Activated effector memory CD4-positive, alpha-beta T cell treated with anti-CD3 and anti-CD28 coated beads, Interleukin-2, amount 50 U/mL, for 16 hours (primary cell): ENCODE measurements around the gene LIX1.
A peak's percentile ranks its signal among the peaks of the same experiment; 100 is the strongest.
"Not testable (repeated sequence)": the region's sequence is repeated elsewhere in the genome, so short reads cannot be mapped to it uniquely, and the experiment has no call there.

Source experiments
- DNase-seq: peaks from one replicate; pipeline ENCODE4 v3.0.0-alpha.2; 2020

LIX1 gene

DNA sequence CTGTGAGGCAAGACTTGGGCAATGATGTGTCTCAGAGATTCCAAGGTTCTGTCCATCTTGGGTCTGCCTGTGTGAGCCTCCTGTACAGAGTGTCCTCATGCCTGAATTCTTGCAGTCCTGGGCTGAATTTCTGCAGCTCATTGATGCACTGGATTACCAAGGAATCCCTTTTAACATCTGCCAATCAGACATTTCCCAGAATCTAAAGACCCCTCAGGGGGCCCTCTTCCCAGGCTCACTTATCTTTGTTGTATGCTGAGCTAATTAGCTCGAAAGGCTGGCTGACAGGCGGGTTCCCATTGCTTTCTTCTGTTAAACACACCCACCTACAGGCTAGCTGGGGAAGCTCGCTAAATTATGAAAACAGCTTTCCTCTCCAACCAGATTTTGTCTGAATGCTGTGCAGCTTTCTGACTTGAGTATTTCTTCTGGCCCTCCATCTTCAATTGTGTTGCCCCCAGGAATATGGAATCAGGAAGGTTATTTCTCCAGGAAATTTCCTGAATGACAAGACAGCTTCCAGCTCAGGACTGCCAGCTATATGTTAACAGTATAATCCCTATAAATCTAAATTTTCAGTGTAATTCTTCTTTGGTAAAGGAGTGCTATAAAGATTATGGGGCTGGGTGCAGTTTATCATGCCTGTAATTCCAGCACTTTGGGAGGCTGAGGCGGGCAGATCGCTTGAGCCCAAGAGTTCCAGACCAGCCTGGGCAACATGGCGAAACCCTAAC is at the start of gene LIX1:
LIX1 (minus strand) TSS at position 91 of the 734 bp plus-strand sequence; CDS start at position 56, 35 bp downstream.
- DNase-seq = no peak

DNA sequence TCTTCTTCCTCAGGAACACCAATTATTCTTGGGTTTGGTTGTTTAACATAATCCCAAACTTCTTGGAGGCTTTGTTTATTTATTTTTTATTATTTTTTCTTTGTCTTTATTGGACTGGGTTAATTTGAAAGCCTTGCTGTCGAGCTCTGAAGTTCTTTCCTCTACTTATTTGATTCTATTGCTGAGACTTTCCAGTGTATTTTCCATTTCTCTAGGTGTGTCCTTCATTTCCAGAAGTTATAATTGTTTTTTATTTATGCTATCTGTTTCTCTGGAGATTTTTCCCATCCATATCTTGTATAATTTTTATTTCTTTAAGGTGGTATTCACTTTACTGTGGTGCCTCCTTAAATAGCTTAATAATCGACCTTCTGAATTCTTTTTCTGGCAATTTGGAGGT is 49.5 kb upstream of the LIX1 start:
- no peak for DNase-seq

DNA sequence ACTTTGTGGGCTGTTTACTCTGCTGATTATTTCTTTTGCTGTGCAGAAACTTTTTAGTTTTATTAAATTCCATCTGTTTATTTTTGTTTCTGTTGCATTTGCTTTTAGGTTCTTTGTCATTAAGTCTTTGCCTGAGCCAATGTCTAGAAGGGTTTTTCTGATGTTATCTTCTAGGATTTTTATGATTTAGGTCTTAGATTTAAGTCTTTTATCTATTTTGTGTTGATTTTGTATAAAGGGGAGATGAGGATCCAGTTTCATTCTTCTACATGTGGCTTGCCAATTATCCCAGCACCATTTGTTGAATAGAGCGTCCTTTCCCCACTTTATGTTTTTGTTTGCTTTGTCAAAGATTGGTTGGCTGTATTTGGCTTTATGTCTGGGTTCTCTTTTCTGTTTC is 47.1 kb upstream of the LIX1 start:
- not testable (repeated sequence) for DNase-seq

DNA sequence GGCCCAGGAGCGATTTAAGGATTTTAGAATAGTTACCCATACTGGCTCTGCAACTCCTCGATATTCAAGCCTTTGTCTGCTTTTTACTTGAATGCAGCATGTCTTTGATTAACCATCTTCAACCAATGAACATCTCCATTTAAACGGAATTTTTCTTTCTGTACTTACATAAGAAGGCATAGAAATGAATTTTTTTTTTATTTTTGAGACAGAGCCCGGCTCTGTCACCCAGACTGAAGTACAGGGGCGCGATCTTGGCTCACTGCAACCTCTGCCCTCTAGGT is 41.5 kb upstream of the LIX1 start:
- no peak for DNase-seq

DNA sequence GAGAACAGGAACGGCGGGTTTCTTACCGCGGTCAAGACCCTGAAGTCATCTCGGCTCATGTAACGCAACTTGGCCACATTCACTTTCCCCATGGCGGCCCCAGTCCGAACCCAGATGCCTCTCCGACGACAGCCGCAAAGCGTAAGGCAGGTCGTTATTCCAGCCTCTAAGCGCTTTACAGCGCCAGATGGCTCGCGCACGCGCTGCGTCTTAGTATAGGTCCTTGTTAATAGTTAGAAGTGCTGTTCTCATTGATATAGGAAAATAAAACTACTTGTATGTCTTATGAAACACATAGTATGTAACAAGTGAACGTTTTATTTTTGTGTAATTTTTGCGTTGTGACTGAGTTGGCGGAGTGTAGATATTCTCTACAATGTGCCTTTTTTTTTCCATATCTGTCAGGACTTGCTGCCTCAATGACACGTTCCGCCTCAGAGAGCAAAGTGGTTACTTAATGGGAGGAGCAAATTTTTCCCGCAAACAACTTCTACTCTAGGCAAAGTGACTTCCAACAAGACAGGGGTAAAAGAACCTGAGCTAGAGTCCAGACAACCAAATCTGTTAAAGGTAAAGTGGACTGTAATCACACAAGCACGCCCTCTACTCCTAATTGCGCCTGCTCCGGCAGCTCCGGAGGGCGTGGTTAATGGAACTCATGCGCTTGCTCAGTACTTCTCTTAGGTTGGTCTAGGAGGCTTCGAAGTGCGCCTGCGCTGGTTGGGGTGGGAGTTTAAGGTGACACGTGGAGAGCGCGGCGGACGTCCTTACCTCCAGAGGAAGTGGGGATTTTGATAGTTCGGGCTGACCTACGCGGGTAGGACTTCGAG is 40.9 kb upstream of the LIX1 start, which contains the start of gene RIOK2:
RIOK2 (minus strand) TSS at position 148 of the 830 bp plus-strand sequence; CDS start at position 92, 56 bp downstream.
- peak; percentile 96 for DNase-seq

DNA sequence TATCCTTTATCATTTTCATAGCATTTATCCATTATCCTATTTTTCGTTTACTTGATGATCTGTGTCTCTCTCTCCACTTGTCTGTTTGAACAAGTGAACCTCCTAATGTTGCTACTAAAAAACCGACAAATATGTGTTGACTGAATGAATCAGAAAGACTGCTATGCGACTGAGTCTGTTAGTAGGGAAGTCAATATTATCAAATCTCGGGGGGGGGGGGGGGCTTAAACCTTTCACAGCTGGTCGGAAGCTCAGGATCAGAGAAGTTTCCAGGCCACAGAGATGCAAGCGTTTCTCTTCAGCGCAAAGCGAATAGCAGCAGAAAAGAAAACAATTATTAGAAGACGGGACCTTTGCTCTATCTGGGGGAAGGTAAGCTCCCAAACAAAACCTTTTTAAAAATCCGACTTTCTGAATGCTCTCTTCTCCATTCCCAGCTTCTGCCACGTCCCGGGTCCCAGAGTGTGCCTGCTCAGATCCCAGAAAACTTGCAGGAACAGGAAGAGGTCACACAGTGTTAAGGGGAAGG is 40.2 kb upstream of the LIX1 start:
- DNase-seq = no peak

DNA sequence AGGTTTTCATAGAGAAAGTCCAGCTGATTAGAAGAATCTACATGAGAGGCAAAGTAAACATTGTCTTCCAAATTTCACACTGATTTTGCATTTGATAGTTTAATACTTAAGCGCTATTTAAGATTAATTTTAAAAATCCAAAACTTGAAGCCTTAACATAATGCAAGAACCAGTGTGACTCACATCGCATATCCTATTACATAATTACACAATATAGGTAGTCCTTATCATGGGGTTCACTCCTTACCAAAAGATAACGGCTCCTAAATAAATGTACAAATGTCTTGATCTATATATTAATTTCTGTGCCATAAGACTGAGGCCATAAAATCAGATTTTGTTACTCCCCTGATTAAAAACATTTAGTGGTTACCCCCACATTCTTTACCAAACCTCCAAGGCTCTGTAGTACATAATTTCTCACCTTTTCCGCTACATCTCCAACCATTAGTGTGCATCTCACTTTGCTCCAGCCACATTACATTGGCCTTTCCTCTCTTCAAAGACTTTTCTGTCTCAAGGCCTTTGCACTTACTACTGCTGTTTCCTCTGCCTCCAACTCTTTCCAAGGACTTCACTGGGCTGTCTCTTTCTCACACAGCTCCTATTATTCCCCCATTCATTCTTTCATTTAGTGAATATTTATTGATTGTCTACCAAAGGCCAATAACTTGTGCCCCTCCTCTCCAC is 39.6 kb upstream of the LIX1 start:
- DNase-seq = no peak

DNA sequence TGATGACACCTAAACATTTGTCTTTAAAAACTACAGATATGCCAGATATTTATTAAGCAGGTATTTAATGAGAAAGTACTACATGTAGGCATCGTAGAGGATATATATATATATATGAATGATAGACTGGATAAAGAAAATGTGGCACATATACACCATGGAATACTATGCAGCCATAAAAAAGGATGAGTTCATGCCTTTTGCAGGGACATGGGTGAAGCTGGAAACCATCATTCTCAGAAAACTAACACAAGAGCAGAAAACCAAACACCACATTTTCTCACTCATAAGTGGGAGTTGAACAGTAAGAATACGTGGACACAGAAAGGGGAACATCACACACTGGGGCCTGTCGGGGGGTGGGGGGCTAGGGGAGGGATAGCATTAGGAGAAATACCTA is 37.0 kb upstream of the LIX1 start:
- DNase-seq = not testable (repeated sequence)

DNA sequence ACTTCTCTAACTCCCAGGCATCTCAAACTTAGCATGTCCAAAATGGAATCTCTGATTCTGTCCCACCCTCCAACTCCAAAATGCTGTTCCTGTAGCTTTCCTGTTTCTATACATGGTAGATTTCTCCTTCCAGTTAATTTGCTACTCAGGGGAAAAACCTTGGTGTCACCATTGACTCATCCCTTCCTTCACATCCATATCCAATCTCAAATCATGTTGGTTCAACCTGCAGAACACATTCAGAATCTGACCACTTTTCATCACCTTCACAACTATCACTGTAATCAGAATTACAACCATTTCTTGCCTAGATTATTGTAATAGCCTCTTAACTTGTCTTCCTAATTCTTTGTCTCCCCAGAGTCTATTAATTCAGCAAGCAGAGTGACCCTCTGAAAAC is 29.8 kb upstream of the LIX1 start:
- DNase-seq = no peak

DNA sequence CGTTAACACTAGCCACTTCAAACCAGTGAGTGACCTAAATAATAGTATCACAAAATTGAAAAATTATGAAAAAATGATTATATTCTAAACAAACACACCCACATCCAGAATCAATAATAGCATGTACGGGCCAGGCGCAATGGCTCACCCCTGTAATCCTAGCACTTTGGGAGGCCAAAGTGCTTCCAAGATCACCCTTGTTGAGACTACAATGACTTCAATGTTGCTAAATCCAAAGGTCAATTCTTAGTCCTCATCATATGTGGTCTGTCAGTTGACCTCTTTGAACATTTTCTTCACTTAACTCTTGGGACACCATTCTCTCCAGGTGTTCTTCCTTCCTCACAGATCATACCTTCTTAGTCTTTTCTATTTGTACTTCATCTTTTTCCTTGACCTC is 29.3 kb upstream of the LIX1 start:
- no peak for DNase-seq

DNA sequence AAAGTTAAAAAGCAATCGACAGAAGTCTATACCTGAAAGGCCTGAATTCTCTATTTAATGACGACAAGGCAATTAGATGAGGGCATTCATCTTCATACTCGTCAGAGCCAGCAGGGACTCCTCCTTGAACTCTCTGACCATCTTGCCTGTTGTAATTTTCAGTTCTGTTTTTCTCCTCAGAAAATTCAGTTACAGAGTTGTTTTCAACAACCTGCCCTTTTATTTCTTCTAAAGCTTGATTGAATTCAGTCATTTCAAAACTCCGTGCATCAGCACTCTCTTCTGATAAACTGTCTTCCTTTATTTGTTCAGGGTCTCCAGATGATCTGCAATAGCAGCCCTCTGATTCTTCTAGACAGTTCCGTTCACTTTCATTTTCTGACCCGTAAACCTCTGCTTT is 25.0 kb upstream of the LIX1 start:
- no peak for DNase-seq

DNA sequence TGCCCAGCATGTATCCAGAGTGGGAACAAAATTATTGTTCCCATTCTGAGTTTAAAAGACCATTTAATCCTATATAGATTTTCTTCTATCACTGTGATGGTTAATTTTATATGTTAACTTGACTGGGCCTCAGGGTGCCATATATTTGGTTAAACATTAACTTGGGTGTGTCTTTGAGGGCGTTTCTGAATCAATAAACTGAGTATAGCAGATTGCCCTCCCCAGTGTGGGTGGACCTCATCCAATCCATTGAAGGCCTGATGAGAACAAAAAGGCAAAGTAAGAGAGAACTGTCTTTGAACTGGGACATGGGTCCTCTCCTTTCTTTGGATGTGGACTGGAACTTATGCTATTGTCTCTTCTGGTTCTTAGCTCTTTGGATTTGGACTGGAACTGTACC is 23.3 kb upstream of the LIX1 start:
- DNase-seq = no peak

DNA sequence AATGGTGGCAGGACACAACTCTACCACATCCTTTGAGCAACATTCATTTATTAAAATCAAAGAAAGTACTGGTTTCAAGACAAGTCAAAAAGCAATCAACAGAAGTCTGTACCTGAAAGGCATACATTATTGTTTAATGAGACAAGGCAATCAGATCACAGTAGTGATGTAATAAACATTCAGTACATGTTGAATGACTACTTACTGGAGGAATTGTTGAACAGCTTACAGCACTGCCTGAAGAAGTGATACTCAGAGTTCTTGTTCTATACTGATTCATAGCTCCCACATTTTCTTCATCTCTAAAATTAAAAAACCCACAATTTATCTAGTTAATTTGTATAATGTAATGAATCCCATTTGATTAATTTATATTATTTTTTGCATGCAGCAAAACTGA is 22.4 kb upstream of the LIX1 start:
- no peak for DNase-seq

DNA sequence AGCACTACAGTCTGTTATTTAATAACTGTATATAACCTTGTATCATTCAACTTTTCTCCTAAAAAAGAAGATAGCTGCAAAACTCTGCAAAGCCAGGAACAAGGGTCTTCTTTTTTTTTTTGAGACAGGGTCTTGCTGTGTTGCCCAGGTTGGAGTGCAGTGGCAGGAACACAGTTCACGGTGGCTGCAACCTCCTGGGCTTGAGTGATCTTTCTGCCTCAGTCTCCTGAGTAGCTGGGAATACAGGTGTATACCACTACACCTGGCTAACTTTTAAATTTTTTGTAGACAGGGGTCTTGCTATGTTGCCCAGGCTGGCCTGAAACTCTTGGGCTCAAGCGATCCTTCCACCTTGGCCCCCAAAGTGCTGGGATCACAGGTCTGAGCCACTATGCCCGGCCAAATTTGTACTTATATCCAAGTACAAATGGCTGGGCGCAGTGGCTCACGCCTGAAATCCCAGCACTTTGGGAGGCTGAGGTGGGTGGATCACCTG is 21.4 kb upstream of the LIX1 start:
- no peak for DNase-seq

DNA sequence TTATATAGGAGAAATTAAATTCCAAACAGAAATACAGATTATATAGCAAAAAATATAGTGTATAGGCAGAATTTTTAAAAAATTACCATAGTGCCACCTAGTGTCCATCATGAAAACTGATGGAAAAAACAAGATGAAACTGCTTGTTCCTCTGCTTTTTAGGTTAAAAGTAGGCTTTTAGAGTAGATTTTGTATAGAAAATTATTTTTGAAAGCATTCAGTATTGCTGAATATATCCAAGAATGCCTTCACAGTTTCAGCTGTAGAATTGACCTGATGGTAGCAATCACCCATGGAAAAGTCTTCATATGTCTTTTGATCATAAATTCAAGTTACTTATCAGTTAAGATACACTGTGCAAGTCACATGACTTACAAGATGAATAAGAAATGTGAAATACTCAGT is 21.0 kb upstream of the LIX1 start:
- DNase-seq = no peak

DNA sequence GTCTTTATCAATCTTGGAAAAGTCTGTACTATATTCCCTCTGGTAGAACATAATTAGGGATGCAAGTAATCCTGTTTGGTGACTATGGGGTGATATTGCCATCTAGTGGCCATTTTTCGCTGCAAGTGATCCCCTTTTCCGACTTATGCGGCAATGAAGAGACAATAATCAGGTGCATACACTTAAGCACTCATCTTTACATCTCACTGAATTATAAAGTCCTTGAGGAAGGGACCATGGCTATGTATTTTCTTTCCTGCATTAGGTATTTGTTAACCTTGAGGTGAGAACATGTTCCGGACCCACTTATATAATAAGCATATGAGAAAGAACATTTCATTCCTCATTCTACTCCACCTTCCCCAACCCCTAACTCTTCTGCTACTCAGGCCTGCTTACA is 19.6 kb upstream of the LIX1 start:
- DNase-seq = no peak

DNA sequence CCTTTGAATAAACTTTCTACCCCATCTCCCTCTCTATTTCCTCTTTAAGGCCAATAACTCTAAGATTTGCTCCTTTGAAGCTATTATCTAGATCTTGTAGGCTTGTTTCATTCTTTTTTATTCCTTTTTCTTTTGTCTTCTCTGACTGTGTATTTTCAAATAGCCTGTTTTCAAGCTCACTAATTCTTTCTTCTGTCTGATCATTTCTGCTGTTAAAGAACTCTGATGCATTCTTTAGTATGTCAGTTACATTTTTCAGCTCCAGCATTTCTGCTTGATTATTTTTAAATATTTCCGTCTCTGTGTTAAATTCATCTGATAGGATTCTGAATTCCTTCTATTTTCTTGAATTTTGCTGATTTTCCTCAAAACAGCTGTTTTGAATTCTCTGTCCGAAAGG is 15.3 kb upstream of the LIX1 start:
- DNase-seq = no peak

DNA sequence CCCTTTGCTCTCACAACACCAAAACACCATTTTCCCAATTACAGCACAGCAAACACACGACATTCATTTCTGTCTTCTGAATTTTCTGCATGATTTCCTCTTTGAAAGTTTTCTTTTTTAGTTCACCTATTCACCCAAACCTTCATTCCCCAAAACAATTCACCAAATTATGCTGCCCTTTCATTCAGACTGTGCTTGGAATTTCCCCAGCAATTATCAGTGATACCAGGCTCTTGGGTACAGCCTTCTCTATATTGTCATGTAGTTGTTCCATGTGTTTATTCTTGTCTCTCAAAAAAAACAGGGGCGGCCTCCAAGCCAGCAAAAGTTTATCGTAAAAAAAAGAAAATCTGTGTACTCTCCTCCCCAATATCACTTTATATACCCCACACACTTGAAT is 9.0 kb upstream of the LIX1 start:
- no peak for DNase-seq

DNA sequence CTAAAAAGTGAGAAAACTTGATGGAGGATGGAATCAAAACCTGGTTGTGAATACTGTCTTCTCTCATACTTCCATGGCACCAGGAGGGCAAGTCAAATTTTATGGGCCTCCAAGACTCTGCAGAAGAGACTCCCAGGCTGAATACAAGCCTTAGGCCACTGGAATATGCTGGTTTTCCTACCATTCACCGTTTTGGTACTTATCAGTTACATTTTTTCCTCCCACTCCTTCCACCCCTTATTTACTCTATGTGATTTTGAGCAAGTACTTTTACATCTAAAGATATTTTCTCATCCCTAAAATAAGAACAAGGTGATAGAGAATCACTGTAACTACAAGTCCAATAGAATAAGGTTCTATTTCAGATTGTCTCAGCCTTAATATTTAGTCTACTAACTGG is 8.0 kb upstream of the LIX1 start:
- no peak for DNase-seq

DNA sequence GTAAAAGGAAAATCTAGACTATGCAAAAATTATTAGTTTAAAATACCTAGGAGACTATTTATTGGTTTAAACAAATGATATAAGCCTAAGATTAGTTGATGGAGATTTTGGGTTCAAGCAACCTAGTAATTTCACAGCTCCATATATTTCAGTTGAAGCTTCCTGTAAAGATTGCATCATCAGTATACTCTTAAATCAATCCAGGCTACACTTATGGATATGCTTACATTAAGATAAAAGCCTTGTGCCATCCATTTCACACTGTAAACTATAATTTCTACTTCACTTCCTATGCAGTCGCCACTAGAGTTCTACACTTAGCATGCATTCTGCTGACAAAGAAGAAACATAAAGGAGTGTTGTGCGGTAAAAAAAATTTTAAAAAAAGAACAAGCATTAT is 7.3 kb upstream of the LIX1 start:
- DNase-seq = no peak

DNA sequence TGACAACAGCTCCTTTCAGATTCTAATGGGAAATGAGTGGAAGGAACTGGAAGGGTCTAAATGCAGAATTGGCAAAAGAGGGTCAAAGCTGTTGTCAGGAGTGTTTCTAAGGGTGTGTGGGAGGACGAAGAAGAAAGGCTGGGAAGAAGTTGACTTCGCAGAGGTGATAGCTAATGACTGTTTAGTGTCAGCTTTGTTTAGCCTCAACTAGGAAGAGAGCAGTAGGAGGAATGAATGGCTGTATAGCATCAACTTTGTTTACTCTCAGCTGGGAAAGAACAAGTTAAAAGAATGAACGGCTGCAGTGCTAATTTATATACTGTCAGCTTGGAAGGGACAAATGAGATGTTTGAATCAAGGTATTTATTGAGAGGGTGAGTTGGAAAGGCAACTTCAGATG is 5.9 kb upstream of the LIX1 start:
- DNase-seq = no peak

DNA sequence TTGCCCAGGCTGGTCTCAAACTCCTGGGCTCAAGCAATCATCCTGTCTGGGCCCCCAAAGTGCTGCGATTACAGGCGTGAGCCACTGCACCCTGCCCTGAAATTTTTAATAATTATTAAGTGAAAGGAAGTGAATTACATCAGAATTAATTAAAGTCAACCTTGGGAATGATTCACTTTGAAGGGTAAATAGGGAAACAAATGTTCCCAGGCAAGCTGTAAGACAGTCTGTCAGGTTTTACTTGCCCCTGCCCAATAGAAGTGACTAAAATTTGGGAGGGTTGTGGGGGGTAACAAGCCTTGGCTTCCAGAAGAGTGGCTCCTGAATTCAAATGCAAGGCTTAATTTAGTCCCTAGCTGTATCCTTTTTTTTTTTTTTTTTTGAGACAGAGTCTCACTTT is 1.3 kb upstream of the LIX1 start:
- DNase-seq = no peak

DNA sequence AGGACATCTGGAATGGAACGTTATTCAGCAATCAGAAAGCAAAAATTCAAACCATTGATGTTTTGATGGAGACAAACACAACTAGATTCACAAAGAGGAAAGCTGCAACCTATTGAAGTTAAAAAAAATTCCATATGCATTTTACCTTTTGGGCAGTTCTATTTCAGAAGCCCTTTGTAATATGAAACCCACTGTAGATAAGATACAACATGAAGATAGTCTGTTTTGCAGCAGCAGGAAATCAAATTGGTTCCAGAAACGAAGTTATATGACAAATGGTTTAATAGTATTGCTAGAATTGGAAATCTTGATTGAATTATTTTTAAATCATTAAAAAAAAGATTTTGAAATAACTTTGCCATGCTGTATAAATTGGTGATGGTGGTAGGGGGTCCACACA is 872 bp downstream of the LIX1 start:
- no peak for DNase-seq

DNA sequence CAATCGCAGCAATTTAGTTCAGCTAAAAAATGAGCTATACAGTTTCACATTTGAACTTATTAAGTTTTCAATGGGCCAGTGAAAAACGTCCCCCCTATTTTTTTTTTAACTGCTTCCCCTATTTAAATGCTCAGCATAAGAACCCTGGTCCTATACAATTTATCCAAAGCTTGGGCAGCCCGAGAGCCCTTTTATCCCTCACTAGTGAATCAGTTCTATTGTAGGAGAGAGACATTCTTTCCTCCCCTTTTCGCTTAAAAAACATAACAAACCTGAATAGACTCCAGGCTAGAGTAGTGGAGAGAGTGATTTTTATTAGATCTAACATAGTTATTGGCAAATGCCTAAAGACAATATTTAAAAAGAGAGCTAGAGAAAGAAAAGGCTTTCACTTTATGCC is 1.4 kb downstream of the LIX1 start:
- DNase-seq = no peak
